Measurements from ENCODE around the gene PCDHGA1.
A peak's percentile ranks its signal among the peaks of the same experiment; 100 is the strongest.

- TF ChIP-seq CTCF (IDR thresholded peaks at IDR 0.05; ENCODE audit: low read depth, low read length, poor library complexity, severe bottlenecking) (peak; percentile 55), EZH2phosphoT487 (IDR thresholded peaks at IDR 0.05; ENCODE audit: borderline replicate concordance, low read length) (no peak)
Observed at GRCh38 chr5:141475625-141476131, 145.4 kb downstream of the PCDHGA1 start, which contains the start of gene PCDHGC3.

Measured in DOHH2 (cell line).